NOMO-1 treated with DMSO at 0.1 percent for 48 hours (cell line): ENCODE measurements around the gene TMEM236.

Source experiments
- DNase-seq: peaks from one replicate; lab custom pipeline; 2025; ENCODE audit not compliant: unreplicated experiment; lab: John Stamatoyannopoulos, UW

TMEM236 gene

GRCh38 chr10:17784688-17785087 is 32.7 kb downstream of the TMEM236 start:
- no peak for DNase-seq

GRCh38 chr10:17785276-17785930 is 33.4 kb downstream of the TMEM236 start:
- DNase-seq = peak; percentile 48

- DNase-seq = no peak
These were observed 35.3 kb downstream of the TMEM236 start for GRCh38 chr10:17787087-17787961.

- DNase-seq = no peak
These were observed 36.6 kb downstream of the TMEM236 start for GRCh38 chr10:17788646-17789045.

- no peak for DNase-seq
These were observed 37.4 kb downstream of the TMEM236 start for GRCh38 chr10:17789396-17789795.

- no peak for DNase-seq
These were observed 38.6 kb downstream of the TMEM236 start for GRCh38 chr10:17790651-17791050.

GRCh38 chr10:17792991-17793390 is 41.0 kb downstream of the TMEM236 start:
- peak; percentile 18 for DNase-seq

GRCh38 chr10:17793823-17794644 is 42.0 kb downstream of the TMEM236 start:
- DNase-seq = no peak

- DNase-seq = no peak
These were observed 43.1 kb downstream of the TMEM236 start for GRCh38 chr10:17795083-17795482.

- DNase-seq = no peak
These were observed 44.0 kb downstream of the TMEM236 start for GRCh38 chr10:17795813-17796594.

- DNase-seq = no peak
These were observed 49.5 kb downstream of the TMEM236 start for GRCh38 chr10:17801507-17801906.

- DNase-seq = no peak
These were observed 50.3 kb downstream of the TMEM236 start for GRCh38 chr10:17802350-17802749.

- no peak for DNase-seq
These were observed 51.0 kb downstream of the TMEM236 start for GRCh38 chr10:17802976-17803375.

GRCh38 chr10:17805330-17805729 is 53.3 kb downstream of the TMEM236 start:
- DNase-seq = peak; percentile 43

GRCh38 chr10:17805921-17806577 is 54.0 kb downstream of the TMEM236 start:
- DNase-seq = no peak

- DNase-seq = no peak
These were observed 57.2 kb downstream of the TMEM236 start, which contains the start of gene MRC1 for GRCh38 chr10:17808971-17809841. TSS of gene MRC1 (plus strand) at chr10:17809348. CDS start at chr10:17809466, 118 bp downstream.

GRCh38 chr10:17811146-17811865 is 59.3 kb downstream of the TMEM236 start:
- no peak for DNase-seq

- peak; percentile 49 for DNase-seq
These were observed 63.0 kb downstream of the TMEM236 start for GRCh38 chr10:17814973-17815372.
